PC-3 (cell line): ENCODE results near the gene WTAP. TPM values are rescaled to one million over a fixed set of nuclear protein-coding genes. Genes with fewer than 3 reads are reported as not detected.

ENCODE experiments used
- ATAC-seq: fragments of 200-7000 bp; cut with Tn5 transposase; 2 replicates; pipeline ENCODE4 v1.9.1; 2020; ENCODE audit warnings: mild to moderate bottlenecking, moderate library complexity
- BruUV-seq: library from RNA; stranded (reverse); fragments of 400-500 nt; replicated peaks from 2 replicates; lab custom pipeline; 2021; lab: Mats Ljungman, UMichigan
- CTCF ChIA-PET: fragments of 300-600 bp; sonication (Branson Sonifier 250); formaldehyde crosslinking; loops from one replicate; lab custom pipeline; 2022; ENCODE audit warnings: antibody characterized with exemption; lab: Charles Lee
- POLR2A ChIA-PET: fragments of 300-600 bp; sonication (Branson Sonifier 250); formaldehyde crosslinking; loops from one replicate; lab custom pipeline; 2022; ENCODE audit warnings: antibody characterized with exemption; ENCODE audit not compliant: unreplicated experiment; lab: Charles Lee
- DNase-seq: peaks from one replicate; pipeline ENCODE4 v3.0.0-alpha.2; 2015
- H2AFZ ChIP-seq: fragments of 300-600 bp; sonication (generic); 2 replicates; pipeline ENCODE4 v1.6.0; 2016; ENCODE audit warnings: antibody characterized with exemption, low read length
- H3F3A ChIP-seq: fragments of 300-600 bp; sonication (generic); one replicate; pipeline ENCODE4 v1.6.0; 2017; ENCODE audit warnings: antibody characterized with exemption, low read length, control low read depth, mild to moderate bottlenecking; ENCODE audit not compliant: unreplicated experiment
- H3K27ac ChIP-seq: fragments of 300-600 bp; sonication (generic); 2 replicates; pipeline ENCODE4 v1.5.1; 2016; ENCODE audit warnings: mild to moderate bottlenecking, low read length
- H3K27me3 ChIP-seq: fragments of 300-600 bp; sonication (generic); 2 replicates; pipeline ENCODE4 v1.6.1; 2016; ENCODE audit warnings: low read length, mixed read lengths
- H3K36me3 ChIP-seq: fragments of 300-600 bp; sonication (generic); 2 replicates; pipeline ENCODE4 v1.6.1; 2016; ENCODE audit warnings: low read depth, mixed run types, low read length, mixed read lengths
- H3K4me1 ChIP-seq: fragments of 300-600 bp; sonication (generic); 2 replicates; pipeline ENCODE4 v1.5.1; 2016; ENCODE audit warnings: low read length; ENCODE audit not compliant: insufficient read depth
- H3K4me2 ChIP-seq: fragments of 300-600 bp; sonication (generic); 2 replicates; pipeline ENCODE4 v1.6.0; 2016; ENCODE audit warnings: low read length
- H3K4me3 ChIP-seq: fragments of 300-600 bp; sonication (generic); 2 replicates; pipeline ENCODE4 v1.5.1; 2016; ENCODE audit warnings: mild to moderate bottlenecking, low read length, mixed read lengths
- H3K79me2 ChIP-seq: fragments of 300-600 bp; sonication (generic); 2 replicates; pipeline ENCODE4 v1.6.1; 2017; ENCODE audit warnings: low read length, mixed read lengths
- H3K9ac ChIP-seq: fragments of 300-600 bp; sonication (generic); 2 replicates; pipeline ENCODE4 v1.6.0; 2016; ENCODE audit warnings: mild to moderate bottlenecking, low read length
- H3K9me2 ChIP-seq: fragments of 300-600 bp; sonication (generic); replicated peaks from 2 replicates; pipeline ENCODE4 v1.6.1; 2016; ENCODE audit warnings: mixed run types, low read length, mixed read lengths
- H3K9me3 ChIP-seq: fragments of 300-600 bp; sonication (generic); 2 replicates; pipeline ENCODE4 v1.6.1; 2016; ENCODE audit warnings: low read length, mixed read lengths
- H4K20me1 ChIP-seq: fragments of 300-600 bp; sonication (generic); 2 replicates; pipeline ENCODE4 v1.6.1; 2016; ENCODE audit warnings: low read length, mixed read lengths
- CTCF ChIP-seq: fragments of 300-600 bp; sonication (generic); conservative IDR thresholded peaks from 2 replicates; pipeline ENCODE4 v1.5.1; 2017; ENCODE audit warnings: antibody characterized with exemption, low read depth, mild to moderate bottlenecking, low read length
- EZH2 ChIP-seq: fragments of 300-600 bp; sonication (generic); IDR thresholded peaks from one replicate; pipeline ENCODE4 v1.6.1; 2017; ENCODE audit warnings: antibody characterized with exemption, mild to moderate bottlenecking, low read length; ENCODE audit not compliant: unreplicated experiment
- EZH2phosphoT487 ChIP-seq: fragments of 300-600 bp; sonication (generic); IDR thresholded peaks from 2 replicates; pipeline ENCODE4 v1.6.1; 2018; ENCODE audit warnings: mild to moderate bottlenecking, antibody characterized with exemption, low read length, borderline replicate concordance
- intact Hi-C: fragments of 100-400 bp; cut with micrococcal nuclease; formaldehyde crosslinking; loops from 2 replicates; pipeline ENCODE4 v1.9.0; 2023
- total RNA-seq: library from RNA; depleted of rRNA; stranded (reverse); fragments of >200 nt; gene quantifications from 2 replicates; pipeline ENCODE4 v1.2.3, GENCODE V29; 2014

The WTAP gene
- total RNA-seq, 1 experiment from 2014 or later: 54.5 TPM

- POLR2A ChIA-PET: no interaction called here
- no peaks in the 10 kb centered on the region for H3F3A ChIP-seq
- TF ChIP-seq CTCF: no peak
- TF ChIP-seq EZH2phosphoT487: no peak
- no peak for TF ChIP-seq EZH2
- H3K4me3 ChIP-seq: no peak overlapping the region
- CTCF ChIA-PET: no interaction called here
- peaks cover 19% of the 10 kb centered on the region for H3K79me2 ChIP-seq
- H2AFZ ChIP-seq: no peak overlapping the region
- H3K27ac ChIP-seq: no peak overlapping the region
- no peaks in the 10 kb centered on the region for H3K27me3 ChIP-seq
- DNase-seq (no peak), ATAC-seq (no peak)
- H3K9me3 ChIP-seq: no peaks in the 10 kb centered on the region
- no TSS peak for BruUV-seq
- no peak overlapping the region for H3K4me2 ChIP-seq
- no peaks in the 10 kb centered on the region for H4K20me1 ChIP-seq
- no peaks in the 10 kb centered on the region for H3K9me2 ChIP-seq
- peaks cover 20% of the 10 kb centered on the region for H3K36me3 ChIP-seq
- intact Hi-C loops: no loop called here
- H3K4me1 ChIP-seq: peaks cover 1% of the 10 kb centered on the region; the same call in 1 of the 2 replicates
- no peak overlapping the region for H3K9ac ChIP-seq
Observed at GRCh38 chr6:159797554-159797953, 70.2 kb downstream of the WTAP start.

- Histone ChIP-seq H3F3A (no peaks in the 10 kb centered on the region), H3K4me1 (no peaks in the 10 kb centered on the region), H3K9me2 (no peaks in the 10 kb centered on the region), H4K20me1 (no peaks in the 10 kb centered on the region), H3K4me2 (no peak within 1 kb of the TSS), H3K36me3 (peaks cover 16% of the 10 kb centered on the region), H3K27ac (no peak within 1 kb of the TSS), H3K79me2 (no peaks in the 10 kb centered on the region), H3K4me3 (no peak within 1 kb of the TSS), H3K27me3 (no peaks in the 10 kb centered on the region), H2AFZ (no peak within 1 kb of the TSS), H3K9me3 (no peaks in the 10 kb centered on the region), H3K9ac (no peak within 1 kb of the TSS)
- DNase-seq (no peak), ATAC-seq (no peak)
- TF ChIP-seq EZH2 (no peak), EZH2phosphoT487 (no peak), CTCF (no peak)
- no TSS peak for BruUV-seq
- intact Hi-C loops: no loop called here
- CTCF ChIA-PET: no interaction called here
- POLR2A ChIA-PET: no interaction called here
Observed at GRCh38 chr6:159800141-159800865, 73.0 kb downstream of the WTAP start, which contains the start of gene PNLDC1. TSS of gene PNLDC1 (plus strand) at chr6:159800276. CDS start at chr6:159800308, 32 bp downstream.

GRCh38 chr6:159801935-159802334 is 74.6 kb downstream of the WTAP start:
- H3K9me3 ChIP-seq: no peaks in the 10 kb centered on the region
- ChIA-PET POLR2A (no interaction called here), CTCF (no interaction called here)
- no peaks in the 10 kb centered on the region for H4K20me1 ChIP-seq
- TF ChIP-seq CTCF (no peak), EZH2phosphoT487 (no peak), EZH2 (no peak)
- DNase-seq (no peak), ATAC-seq (no peak)
- no peak overlapping the region for H3K27ac ChIP-seq
- peaks cover 16% of the 10 kb centered on the region for H3K36me3 ChIP-seq
- no peaks in the 10 kb centered on the region for H3F3A ChIP-seq
- no TSS peak for BruUV-seq
- H3K4me2 ChIP-seq: no peak overlapping the region
- intact Hi-C loops: no loop called here
- no peak overlapping the region for H2AFZ ChIP-seq
- no peaks in the 10 kb centered on the region for H3K79me2 ChIP-seq
- no peak overlapping the region for H3K4me3 ChIP-seq
- no peaks in the 10 kb centered on the region for H3K27me3 ChIP-seq
- no peaks in the 10 kb centered on the region for H3K9me2 ChIP-seq
- H3K9ac ChIP-seq: no peak overlapping the region
- H3K4me1 ChIP-seq: no peaks in the 10 kb centered on the region
